Right lobe of liver (tissue), 6 donors: ENCODE results near the gene CBLN1. TPM values are rescaled to one million over a fixed set of nuclear protein-coding genes. Genes with fewer than 3 reads are reported as not detected.

Experiments
- ATAC-seq, 4 donors: fragments of 200-7000 bp; cut with Tn5 transposase; one replicate each; pipeline ENCODE4 v1.9.1; 2020; ENCODE audit warnings: mild to moderate bottlenecking in 4 of 4, moderate library complexity in 4 of 4
- DNase-seq, 3 donors: peaks; one replicate each; pipeline ENCODE4 v3.0.0-alpha.2; 2020
- H3K27ac ChIP-seq, 3 donors: fragments of 200-600 bp; one replicate each; pipeline ENCODE4 v1.8.0; 2022
- H3K27me3 ChIP-seq, 2 donors: fragments of 200-600 bp; one replicate each; pipeline ENCODE4 v1.8.0; 2022
- H3K36me3 ChIP-seq, 4 donors: fragments of 200-600 bp; sonication (generic) in 1 of 4; one replicate each; pipeline versions ENCODE4 v1.5.1 to v1.8.0; 2017 to 2022; ENCODE audit warnings: control low read depth in 1 of 4
- H3K4me1 ChIP-seq, 4 donors: fragments of 200-600 bp; sonication (generic) in 1 of 4; one replicate each; pipeline versions ENCODE4 v1.5.1 to v1.8.0; 2017 to 2022; ENCODE audit warnings: control low read depth in 1 of 4
- H3K4me3 ChIP-seq, 3 donors: fragments of 200-600 bp; one replicate each; pipeline ENCODE4 v1.8.0; 2022
- H3K9me3 ChIP-seq, 4 donors: fragments of 200-600 bp; sonication (generic) in 1 of 4; one replicate each; pipeline versions ENCODE4 v1.5.1 to v1.8.0; 2017 to 2022; ENCODE audit warnings: control low read depth in 1 of 4
- CTCF ChIP-seq, 4 donors: fragments of 200-600 bp in 3 of 4; fragments of 450-650 bp in 1 of 4; IDR thresholded peaks; one replicate each; pipeline versions ENCODE4 v1.5.1 to v1.8.0; 2016 to 2022; ENCODE audit warnings: antibody characterized with exemption in 4 of 4, mild to moderate bottlenecking in 2 of 4
- POLR2A ChIP-seq: fragments of 450-650 bp; IDR thresholded peaks from one replicate; pipeline ENCODE4 v1.6.1; 2017; ENCODE audit warnings: antibody characterized with exemption, mild to moderate bottlenecking
- WGBS: methylation state at CpG from one replicate; pipeline ENCODE4 v1.1.6; 2018; ENCODE audit warnings: low coverage, low lambda C conversion rate; ENCODE audit not compliant: insufficient coverage; ENCODE audit errors: missing lambda C conversion rate; 5-methylcytosine and 5-hydroxymethylcytosine counted together
- intact Hi-C, 2 donors: fragments of 100-400 bp; cut with DNase I; formaldehyde crosslinking; loops; one replicate each; pipeline versions ENCODE4 v1.11.2 to v1.14.1; 2022
- total RNA-seq, 6 experiments: library from RNA; depleted of rRNA in 2 of 6; stranded (reverse); fragments of >200 nt in 2 of 6; fragmentation: NEBNext Ultra II Directional in 3 of 6; extraction: Animal tissue kit (Norgen Biotek cat#: 25700) in 3 of 6; gene quantifications; one replicate each; pipeline versions ENCODE4 v1.1.0 to v1.2.4, GENCODE V29; 2016 to 2023
- donor health status: DM: no; HTN: yes; CAD: no.
- donor health status: DM: no; HTN: no; CAD: no.
- donor health status: DM: no; HTN: no; CAD: no.
- donor health status: DM: no; HTN: yes; CAD: no.
- donor health status: DM: no; HTN: yes; CAD: no.

Gene CBLN1
- total RNA-seq, 6 experiments from 2014 or later, result 0.14 to 0.22 (median 0.20) TPM; not detected in 3

DNA sequence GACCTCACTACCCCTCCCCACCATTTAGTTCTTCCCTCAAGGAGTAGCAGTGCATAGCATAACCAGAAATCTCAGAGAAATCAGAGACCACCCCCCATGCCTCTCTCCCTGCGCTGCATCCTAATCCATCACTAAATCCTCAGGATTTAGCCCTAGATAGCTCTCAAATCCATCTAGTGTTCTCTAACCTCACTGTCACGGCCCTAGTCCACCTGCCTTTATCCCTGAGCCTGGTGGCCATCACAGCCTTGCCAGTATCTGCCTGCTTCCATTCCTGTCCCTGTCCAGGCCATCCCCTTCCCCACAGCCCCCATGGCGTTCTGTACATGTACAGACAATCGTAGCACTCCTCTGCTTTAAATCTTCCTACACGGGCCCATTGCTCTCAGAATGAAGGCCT, 19.1 kb downstream of the CBLN1 start:
- no peak overlapping the region for H3K27ac ChIP-seq
- no peaks in the 10 kb centered on the region for H3K27me3 ChIP-seq
- no peaks in the 10 kb centered on the region for H3K4me1 ChIP-seq
- H3K4me3 ChIP-seq, result no peak overlapping the region
- no peak for ATAC-seq
- H3K9me3 ChIP-seq, result no peaks in the 10 kb centered on the region
- intact Hi-C loops, result no loop called here
- no peaks in the 10 kb centered on the region for H3K36me3 ChIP-seq
- no peak for DNase-seq
- WGBS, result 57% methylated on average over 5 of the region's 5 CpGs
- TF ChIP-seq CTCF (IDR thresholded peaks at IDR 0.05) (no peak), POLR2A (no peak)

GRCh38 chr16:49261930-49262329, 19.7 kb downstream of the CBLN1 start:
- Histone ChIP-seq H3K4me1 (no peaks in the 10 kb centered on the region), H3K36me3 (no peaks in the 10 kb centered on the region), H3K9me3 (no peaks in the 10 kb centered on the region), H3K27ac (no peak overlapping the region), H3K4me3 (no peak overlapping the region), H3K27me3 (no peaks in the 10 kb centered on the region)
- ATAC-seq (no peak), DNase-seq (no peak)
- intact Hi-C loops, result no loop called here
- no peak for TF ChIP-seq POLR2A
- TF ChIP-seq CTCF (IDR thresholded peaks at IDR 0.05), result no peak

- Histone ChIP-seq H3K27me3 (no peaks in the 10 kb centered on the region), H3K4me3 (no peak overlapping the region), H3K9me3 (no peaks in the 10 kb centered on the region), H3K4me1 (no peaks in the 10 kb centered on the region), H3K27ac (no peak overlapping the region), H3K36me3 (no peaks in the 10 kb centered on the region)
- intact Hi-C loops, result no loop called here
- WGBS, result 28% methylated on average over 8 of the region's 8 CpGs
- no peak for ATAC-seq
- no peak for TF ChIP-seq POLR2A
- TF ChIP-seq CTCF (IDR thresholded peaks at IDR 0.05), result no peak
- no peak for DNase-seq
These were observed 20.6 kb downstream of the CBLN1 start for GRCh38 chr16:49260956-49261530.

DNA sequence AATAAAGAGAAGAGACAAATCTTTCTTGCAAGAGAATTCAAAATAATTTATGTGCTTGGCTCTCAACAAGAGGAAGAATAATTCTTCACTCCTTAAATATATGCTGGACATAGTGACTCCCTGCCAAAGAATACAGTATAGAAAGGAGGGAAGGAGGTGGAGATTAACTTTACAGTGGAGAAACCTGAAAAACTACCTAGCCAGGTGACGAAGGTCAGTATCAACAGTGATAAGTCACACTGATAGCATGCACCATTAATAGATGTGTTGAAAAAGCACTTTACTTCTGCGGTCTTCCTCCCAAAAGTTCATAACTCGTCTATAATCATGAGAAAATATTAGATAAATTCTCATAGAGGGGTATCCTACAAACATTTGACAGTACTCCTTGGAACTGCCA, 21.4 kb downstream of the CBLN1 start:
- Histone ChIP-seq H3K9me3 (no peaks in the 10 kb centered on the region), H3K4me3 (no peak overlapping the region), H3K27ac (no peak overlapping the region), H3K4me1 (no peaks in the 10 kb centered on the region), H3K36me3 (no peaks in the 10 kb centered on the region), H3K27me3 (no peaks in the 10 kb centered on the region)
- no peak for DNase-seq
- intact Hi-C loops, result no loop called here
- no peak for TF ChIP-seq POLR2A
- no peak for TF ChIP-seq CTCF (IDR thresholded peaks at IDR 0.05)
- 29% methylated on average over 3 of the region's 3 CpGs for WGBS
- ATAC-seq, result no peak

- ATAC-seq (no peak), DNase-seq (no peak)
- no peaks in the 10 kb centered on the region for H3K27me3 ChIP-seq
- H3K36me3 ChIP-seq, result no peaks in the 10 kb centered on the region
- H3K9me3 ChIP-seq, result no peaks in the 10 kb centered on the region
- H3K4me1 ChIP-seq, result no peaks in the 10 kb centered on the region
- H3K4me3 ChIP-seq, result no peak overlapping the region
- TF ChIP-seq POLR2A, result no peak
- intact Hi-C loops, result no loop called here
- H3K27ac ChIP-seq, result no peak overlapping the region
These were observed 22.3 kb downstream of the CBLN1 start for GRCh38 chr16:49259330-49259729.
